Stimulated activated effector memory CD8-positive, alpha-beta T cell treated with anti-CD3 and anti-CD28 coated beads, Interleukin-12 subunit alpha, Interleukin-12 subunit beta, amount 100 ng/mL, for 72 hours (primary cell): Measurements from ENCODE around the gene ARID5A.
"Not testable (repeated sequence)": the region's sequence is repeated elsewhere in the genome, so short reads cannot be mapped to it uniquely, and the experiment has no call there.

Source experiments
- ATAC-seq: fragments of 150-1000 bp; cut with Tn5 transposase; 2 replicates; pipeline ENCODE4 v1.10.0; 2021
- DNase-seq, 2 donors: peaks; one replicate each; pipeline ENCODE4 v3.0.0; 2021 to 2022; ENCODE audit warnings: low spot score in 2 of 2
- H3K27ac Mint-ChIP-seq: one replicate; pipeline ENCODE4 v1.8.0; 2022; ENCODE audit warnings: mild to moderate bottlenecking, mixed read lengths
- H3K36me3 Mint-ChIP-seq: one replicate; pipeline ENCODE4 v1.8.0; 2022; ENCODE audit warnings: mild to moderate bottlenecking, mixed read lengths
- H3K4me1 Mint-ChIP-seq: one replicate; pipeline ENCODE4 v1.8.0; 2022; ENCODE audit warnings: mixed read lengths
- H3K4me3 Mint-ChIP-seq: one replicate; pipeline ENCODE4 v1.8.0; 2022; ENCODE audit warnings: mild to moderate bottlenecking, mixed read lengths
- H3K9me3 Mint-ChIP-seq: one replicate; pipeline ENCODE4 v1.8.0; 2022; ENCODE audit warnings: mixed read lengths

The ARID5A gene

GRCh38 chr2:96552315-96553175, 16.0 kb downstream of the ARID5A start:
- H3K27ac Mint-ChIP-seq, result peak overlapping the region; percentile 90
- DNase-seq, result no peak
- H3K9me3 Mint-ChIP-seq, result peaks cover 6% of the 10 kb centered on the region
- peaks cover 54% of the 10 kb centered on the region for H3K4me1 Mint-ChIP-seq
- ATAC-seq, result no peak
- H3K4me3 Mint-ChIP-seq, result no peak overlapping the region
- peaks cover 90% of the 10 kb centered on the region for H3K36me3 Mint-ChIP-seq

DNA sequence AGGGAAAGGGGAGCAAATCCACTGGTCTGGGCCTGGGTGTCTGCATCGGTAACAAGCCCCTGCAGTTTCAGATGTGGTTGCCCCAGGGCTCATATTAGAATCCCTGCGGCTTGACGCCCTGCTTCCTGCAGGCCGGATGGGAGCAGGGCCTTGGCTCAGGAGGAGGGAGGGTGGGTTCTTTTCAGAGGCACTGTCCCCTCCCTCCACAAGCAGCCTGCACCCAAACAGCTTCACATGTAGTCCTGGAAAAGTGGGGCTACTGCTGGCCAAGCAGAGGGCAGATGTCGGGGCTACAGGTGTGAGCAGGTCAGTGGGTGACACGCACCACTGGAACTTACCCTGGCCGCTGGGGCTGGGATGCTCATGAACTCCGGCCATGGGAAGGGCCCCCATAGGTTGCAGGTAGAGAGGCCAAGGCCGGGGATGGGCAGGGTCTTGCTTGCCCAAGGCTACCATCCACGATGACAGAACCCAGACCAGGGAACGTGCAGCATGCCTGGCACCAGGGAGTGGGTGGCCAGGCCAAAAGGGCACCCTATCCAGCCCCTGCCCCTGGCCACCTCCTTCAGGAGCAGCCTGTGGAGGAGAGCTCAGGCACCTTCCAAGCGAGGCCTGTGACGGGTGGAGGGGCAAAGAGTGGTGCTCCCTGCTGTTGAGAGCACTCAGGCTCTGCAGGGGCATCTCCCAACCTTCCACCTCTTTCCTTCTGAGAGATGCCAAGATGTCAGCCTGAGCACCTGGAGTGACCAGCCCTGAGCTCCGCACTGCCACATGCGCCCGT, 16.8 kb downstream of the ARID5A start:
- Mint-ChIP-seq H3K4me1 (peaks cover 55% of the 10 kb centered on the region), H3K4me3 (peak overlapping the region; percentile 18)
- DNase-seq, result peak in 1 of 2 donors; percentile 71

GRCh38 chr2:96553957-96554292, 17.4 kb downstream of the ARID5A start:
- H3K27ac Mint-ChIP-seq, result peak overlapping the region; percentile 90
- peak overlapping the region; percentile 18 for H3K4me3 Mint-ChIP-seq
- H3K36me3 Mint-ChIP-seq, result peaks cover 83% of the 10 kb centered on the region
- DNase-seq, H3K9me3 Mint-ChIP-seq, ATAC-seq: not testable (repeated sequence)
- peaks cover 57% of the 10 kb centered on the region for H3K4me1 Mint-ChIP-seq

More for the DNA sequence above, 16.8 kb downstream of the ARID5A start:
- no peak for ATAC-seq
- Mint-ChIP-seq H3K27ac (peak overlapping the region; percentile 90), H3K36me3 (peaks cover 87% of the 10 kb centered on the region), H3K9me3 (peaks cover 6% of the 10 kb centered on the region)

DNA sequence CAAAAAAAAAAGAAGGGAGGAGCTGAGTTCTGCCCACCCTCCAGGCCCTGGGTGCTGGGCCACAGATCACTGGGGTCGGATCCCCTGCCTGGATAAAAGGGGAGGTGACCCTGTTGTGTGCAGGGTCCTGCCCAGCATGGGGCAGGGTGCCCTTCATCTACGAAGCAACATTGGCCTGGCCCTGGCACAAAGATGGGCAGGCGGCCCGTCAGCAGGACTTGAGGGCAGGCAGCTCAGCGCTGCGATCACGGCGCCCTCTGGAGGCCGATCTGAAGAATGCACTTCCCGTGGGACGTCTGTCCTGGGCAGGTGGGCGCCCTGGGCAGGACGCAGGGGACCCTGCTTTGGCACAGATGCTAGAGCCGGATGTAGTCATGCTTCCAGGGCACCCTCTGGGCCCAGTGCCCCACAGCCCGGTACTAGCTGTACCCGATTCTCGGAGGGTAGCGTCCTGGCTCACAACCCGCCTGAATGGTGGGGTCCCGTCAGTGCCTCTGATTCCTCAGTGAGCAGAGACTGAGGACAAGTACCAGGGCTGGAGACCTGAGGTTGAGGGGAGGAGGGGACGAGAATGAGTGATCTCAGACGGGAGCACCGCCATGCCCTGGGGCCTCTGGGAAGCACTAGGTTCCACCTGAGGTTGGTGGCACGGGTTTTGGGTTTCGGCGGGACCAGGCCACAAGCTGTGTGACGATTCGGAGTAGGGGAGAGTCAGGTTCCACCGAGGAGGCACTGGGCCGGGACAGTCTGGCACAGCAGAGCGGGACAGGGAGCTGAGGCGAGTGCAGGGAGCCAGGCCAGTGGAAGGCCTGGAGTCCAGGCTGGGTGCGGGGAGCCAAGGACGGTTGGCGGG, 18.0 kb downstream of the ARID5A start:
- Mint-ChIP-seq H3K36me3 (peaks cover 77% of the 10 kb centered on the region), H3K4me1 (peaks cover 57% of the 10 kb centered on the region), H3K4me3 (peak overlapping the region; percentile 9), H3K9me3 (peaks cover 6% of the 10 kb centered on the region), H3K27ac (peak overlapping the region; percentile 90)
- peak; percentile 65 to 89 for DNase-seq
- peak; percentile 50 for ATAC-seq

- DNase-seq (no peak), ATAC-seq (no peak)
- Mint-ChIP-seq H3K36me3 (peaks cover 70% of the 10 kb centered on the region), H3K27ac (peak overlapping the region; percentile 90), H3K4me3 (peak overlapping the region; percentile 9), H3K4me1 (peaks cover 53% of the 10 kb centered on the region), H3K9me3 (peaks cover 6% of the 10 kb centered on the region)
These were observed 18.6 kb downstream of the ARID5A start for GRCh38 chr2:96555146-96555610.

GRCh38 chr2:96556441-96557330, 20.1 kb downstream of the ARID5A start:
- H3K4me3 Mint-ChIP-seq, result peak overlapping the region; percentile 9
- H3K27ac Mint-ChIP-seq, result peak overlapping the region; percentile 90
- peaks cover 53% of the 10 kb centered on the region for H3K4me1 Mint-ChIP-seq
- peaks cover 55% of the 10 kb centered on the region for H3K36me3 Mint-ChIP-seq
- peak in 1 of 2 donors; percentile 83 for DNase-seq
- H3K9me3 Mint-ChIP-seq, result peaks cover 6% of the 10 kb centered on the region
- peak; percentile 86 for ATAC-seq

- DNase-seq, ATAC-seq, H3K9me3 Mint-ChIP-seq: not testable (repeated sequence)
- H3K27ac Mint-ChIP-seq, result peak overlapping the region; percentile 90
- H3K4me3 Mint-ChIP-seq, result peak overlapping the region; percentile 9
- H3K36me3 Mint-ChIP-seq, result peaks cover 48% of the 10 kb centered on the region
- peaks cover 47% of the 10 kb centered on the region for H3K4me1 Mint-ChIP-seq
These were observed 20.9 kb downstream of the ARID5A start for GRCh38 chr2:96557421-96557820.

GRCh38 chr2:96558061-96558460, 21.5 kb downstream of the ARID5A start:
- H3K27ac Mint-ChIP-seq, result no peak overlapping the region
- H3K4me3 Mint-ChIP-seq, result no peak overlapping the region
- H3K9me3 Mint-ChIP-seq, result peaks cover 6% of the 10 kb centered on the region
- ATAC-seq, result no peak
- DNase-seq, result no peak
- H3K4me1 Mint-ChIP-seq, result peaks cover 43% of the 10 kb centered on the region
- H3K36me3 Mint-ChIP-seq, result peaks cover 41% of the 10 kb centered on the region

DNA sequence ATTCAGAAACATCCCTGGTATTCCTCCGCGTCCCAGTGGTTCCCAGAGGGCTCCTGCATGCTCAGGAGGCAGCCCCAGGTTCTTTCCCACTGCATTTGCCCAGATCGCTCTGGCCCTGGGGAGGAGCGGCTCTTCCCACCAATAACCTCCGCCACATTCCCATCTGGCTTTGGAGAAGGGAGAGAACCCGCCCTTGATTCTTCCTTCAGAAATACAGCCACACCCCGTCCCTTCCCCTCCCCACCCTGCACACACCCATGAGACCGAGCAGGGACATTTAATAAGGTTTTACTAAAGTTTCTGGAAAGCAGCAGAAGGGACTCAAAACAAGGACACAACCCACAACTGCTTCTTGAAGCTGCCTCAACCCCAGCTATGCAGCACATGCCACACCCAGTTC, 21.9 kb downstream of the ARID5A start:
- peaks cover 37% of the 10 kb centered on the region for H3K36me3 Mint-ChIP-seq
- peaks cover 39% of the 10 kb centered on the region for H3K4me1 Mint-ChIP-seq
- no peak overlapping the region for H3K27ac Mint-ChIP-seq
- no peak for ATAC-seq
- H3K4me3 Mint-ChIP-seq, result no peak overlapping the region
- DNase-seq, result no peak
- H3K9me3 Mint-ChIP-seq, result peaks cover 6% of the 10 kb centered on the region

GRCh38 chr2:96564026-96564425, 27.5 kb downstream of the ARID5A start:
- no peak for DNase-seq
- Mint-ChIP-seq H3K4me1 (no peaks in the 10 kb centered on the region), H3K27ac (no peak overlapping the region), H3K4me3 (no peak overlapping the region), H3K9me3 (no peaks in the 10 kb centered on the region), H3K36me3 (no peaks in the 10 kb centered on the region)
- peak; percentile 28 for ATAC-seq

DNA sequence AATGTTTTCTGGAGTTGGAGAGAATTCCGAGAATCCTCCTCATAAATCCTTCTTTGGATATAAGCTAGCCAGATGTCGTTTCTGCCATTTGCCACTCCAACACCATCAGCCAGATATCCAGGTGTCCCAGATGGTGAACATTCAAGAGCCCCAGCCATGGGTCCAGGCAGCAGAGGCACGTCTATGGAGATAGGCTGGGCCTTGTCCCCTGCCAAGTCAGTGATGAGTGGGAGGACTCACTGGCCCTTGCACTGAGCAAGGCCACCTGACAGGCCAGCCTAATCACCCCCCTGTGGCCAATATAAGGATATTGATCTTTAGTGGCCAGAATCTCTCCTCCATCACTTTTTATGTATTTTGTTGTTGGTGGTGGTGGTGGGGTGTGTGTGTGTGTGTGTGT, 28.0 kb downstream of the ARID5A start:
- Mint-ChIP-seq H3K36me3 (no peaks in the 10 kb centered on the region), H3K27ac (no peak overlapping the region), H3K9me3 (no peaks in the 10 kb centered on the region), H3K4me1 (no peaks in the 10 kb centered on the region), H3K4me3 (no peak overlapping the region)
- ATAC-seq (no peak), DNase-seq (no peak)

- H3K4me1 Mint-ChIP-seq, result no peaks in the 10 kb centered on the region
- no peak overlapping the region for H3K4me3 Mint-ChIP-seq
- ATAC-seq (no peak), DNase-seq (no peak)
- no peaks in the 10 kb centered on the region for H3K9me3 Mint-ChIP-seq
- no peak overlapping the region for H3K27ac Mint-ChIP-seq
- no peaks in the 10 kb centered on the region for H3K36me3 Mint-ChIP-seq
These were observed 28.6 kb downstream of the ARID5A start for GRCh38 chr2:96565111-96565510.

DNA sequence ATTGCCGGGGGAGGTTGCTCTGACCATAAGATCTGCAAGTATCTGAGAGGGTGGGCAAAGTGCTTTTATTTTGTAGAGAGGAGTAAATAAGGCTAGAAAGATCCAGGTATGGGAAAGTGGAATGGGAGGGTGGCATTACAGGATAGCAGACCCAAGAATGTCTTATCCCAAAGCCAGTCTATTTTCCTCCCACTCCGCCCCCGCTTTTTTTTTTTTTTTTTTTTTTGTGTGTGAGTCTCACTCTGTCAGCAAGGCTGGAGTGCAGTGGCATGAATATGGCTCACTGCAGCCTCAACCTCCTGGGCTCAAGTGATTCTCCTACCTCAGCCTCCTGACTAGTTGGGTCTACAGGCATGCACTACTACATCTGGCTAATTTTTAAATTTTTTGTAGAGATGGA, 31.5 kb downstream of the ARID5A start:
- Mint-ChIP-seq H3K27ac (no peak overlapping the region), H3K4me1 (no peaks in the 10 kb centered on the region), H3K36me3 (no peaks in the 10 kb centered on the region), H3K9me3 (no peaks in the 10 kb centered on the region), H3K4me3 (no peak overlapping the region)
- ATAC-seq, result no peak
- DNase-seq, result no peak

GRCh38 chr2:96574364-96574763, 37.8 kb downstream of the ARID5A start:
- no peak for DNase-seq
- Mint-ChIP-seq H3K4me1 (no peaks in the 10 kb centered on the region), H3K27ac (no peak overlapping the region), H3K36me3 (no peaks in the 10 kb centered on the region), H3K4me3 (no peak overlapping the region), H3K9me3 (no peaks in the 10 kb centered on the region)
- no peak for ATAC-seq
